HG03097 (cell line): ENCODE data around the gene VPS37B.
"Not testable (repeated sequence)": the region's sequence is repeated elsewhere in the genome, so short reads cannot be mapped to it uniquely, and the experiment has no call there.

Experiments
- ATAC-seq: cut with Tn5 transposase; IDR thresholded peaks from one replicate; pipeline ENCODE4 v1.9.1; 2021; ENCODE audit not compliant: unreplicated experiment, low FRiP score

VPS37B gene

DNA sequence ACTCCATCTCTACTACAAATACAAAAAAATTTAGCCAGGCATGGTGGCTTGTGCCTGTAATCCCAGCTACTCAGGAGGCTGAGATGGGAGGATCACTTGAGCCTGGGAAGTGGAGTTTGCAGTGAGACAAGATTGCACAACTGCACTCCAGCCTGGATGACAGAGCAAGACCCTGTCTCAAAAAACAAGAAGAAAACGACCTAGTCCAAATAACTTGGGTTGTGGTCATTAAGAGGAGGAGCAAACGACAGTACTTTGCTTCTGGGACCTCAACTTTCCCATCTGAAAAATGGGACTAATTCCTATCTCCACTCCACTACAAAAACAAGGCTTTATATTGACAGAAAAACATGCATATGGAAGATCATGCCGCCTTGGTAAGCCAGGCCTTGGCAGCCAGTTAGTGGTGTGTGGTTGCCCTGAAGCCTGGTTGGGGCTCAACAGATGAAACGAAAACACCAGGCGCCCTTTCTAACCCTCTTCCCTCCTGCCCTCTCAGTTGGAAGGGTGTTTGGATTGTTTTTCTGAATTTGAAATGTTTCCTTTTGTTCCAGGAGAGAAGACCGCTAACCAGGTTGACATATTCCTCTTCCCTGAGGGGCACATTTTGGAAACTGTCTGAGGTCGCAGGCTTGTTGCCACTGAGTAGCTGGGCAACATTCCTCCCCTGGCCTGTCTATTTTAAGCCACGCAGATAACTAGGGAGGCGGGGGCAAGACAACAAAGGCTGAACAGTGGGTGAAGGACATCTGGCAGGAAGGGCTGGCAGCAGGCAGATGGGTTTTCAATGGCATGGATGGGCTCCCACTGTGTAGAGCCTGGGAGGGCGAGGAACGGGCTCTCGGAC lies 13.7 kb upstream of the VPS37B start:
- no peak for ATAC-seq

DNA sequence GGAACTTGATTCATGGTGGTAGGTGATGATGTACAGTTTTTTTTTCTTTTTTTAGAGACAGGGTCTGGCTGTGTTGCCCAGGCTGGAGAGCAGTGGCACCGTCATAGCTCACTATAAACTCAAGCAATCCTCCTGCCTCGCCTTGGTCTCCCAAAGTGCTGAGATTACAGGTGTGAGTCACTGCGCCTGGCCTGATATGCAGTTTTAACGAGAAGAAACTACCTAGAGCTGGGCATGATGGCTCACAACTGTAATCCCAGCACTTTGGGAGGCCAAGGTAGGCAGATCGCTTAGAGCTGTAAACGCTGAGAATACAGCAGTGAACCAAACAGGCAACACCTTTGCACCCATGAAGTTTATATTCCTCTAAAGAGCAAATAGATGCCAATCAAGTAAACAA lies 13.0 kb upstream of the VPS37B start:
- no peak for ATAC-seq

DNA sequence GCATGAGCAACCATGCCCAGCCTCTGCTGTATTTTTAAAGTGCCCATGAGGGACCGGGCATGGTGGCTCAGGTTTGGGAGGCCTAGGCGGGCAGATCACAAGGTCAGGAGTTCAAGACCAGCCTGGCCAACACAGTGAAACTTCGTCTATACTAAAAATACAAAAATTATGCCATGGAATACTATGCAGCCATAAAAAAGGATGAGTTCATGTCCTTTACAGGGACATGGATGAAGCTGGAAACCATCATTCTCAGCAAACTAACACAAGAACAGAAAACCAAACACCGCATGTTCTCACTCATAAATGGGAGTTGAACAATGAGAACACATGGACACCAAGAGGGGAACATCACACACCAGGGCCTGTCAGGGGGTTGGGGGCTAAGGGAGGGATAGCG lies 9.3 kb upstream of the VPS37B start:
- not testable (repeated sequence) for ATAC-seq

DNA sequence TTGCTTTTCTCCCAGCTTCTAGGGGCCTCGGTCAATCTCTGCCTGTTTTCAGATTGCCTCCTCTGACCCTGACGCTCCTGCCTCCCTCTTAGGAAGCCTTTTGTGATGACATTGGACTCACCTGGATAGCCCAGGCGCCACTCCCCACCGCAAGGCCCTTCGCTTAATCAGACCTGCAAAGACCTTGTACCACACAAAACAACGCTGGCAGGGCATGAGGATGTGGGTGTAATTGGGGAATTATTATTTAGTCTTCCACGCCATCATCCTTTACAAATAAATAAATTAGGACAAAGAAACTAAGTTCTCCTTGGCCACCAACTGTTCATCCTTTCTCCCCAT lies 7.7 kb upstream of the VPS37B start:
- no peak for ATAC-seq

DNA sequence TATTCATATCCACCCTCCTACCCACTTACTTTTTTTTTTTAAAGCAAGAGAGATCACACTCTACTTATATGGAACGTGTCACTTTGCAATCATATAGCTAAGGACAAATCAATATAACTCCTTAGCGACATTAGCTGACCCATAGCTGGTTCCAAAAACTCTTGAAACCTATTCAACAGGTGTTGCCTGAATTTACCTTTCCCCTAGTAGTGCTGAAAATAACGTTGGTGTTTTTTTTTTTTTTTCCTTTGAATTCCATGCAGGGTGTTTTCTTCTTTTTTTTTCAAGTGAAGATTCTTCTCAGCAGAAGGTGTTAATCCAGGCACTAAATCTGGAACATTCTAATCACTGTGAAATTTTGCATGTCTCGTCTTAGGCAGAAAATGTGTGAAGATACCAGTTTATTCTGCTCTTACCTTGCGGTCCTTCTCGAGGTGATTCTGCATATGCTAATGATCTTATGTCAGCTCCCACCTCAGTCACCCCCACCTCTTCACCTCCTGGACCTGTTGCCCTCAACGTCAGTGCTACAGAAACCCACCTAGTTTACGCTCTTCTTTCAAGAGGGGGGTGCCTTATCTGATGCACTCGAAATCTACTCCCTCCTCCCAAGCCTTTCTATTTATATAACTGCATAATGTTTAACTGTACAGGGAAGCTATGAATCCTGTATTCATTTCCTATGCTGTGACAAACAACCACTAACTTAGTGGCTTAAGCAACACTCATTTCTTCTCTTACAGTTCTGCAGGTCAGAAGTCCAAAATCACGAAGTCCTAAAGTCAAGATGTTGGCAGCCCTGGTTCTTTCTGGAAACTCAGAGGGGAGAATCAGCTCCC lies 7.1 kb upstream of the VPS37B start:
- ATAC-seq: no peak

DNA sequence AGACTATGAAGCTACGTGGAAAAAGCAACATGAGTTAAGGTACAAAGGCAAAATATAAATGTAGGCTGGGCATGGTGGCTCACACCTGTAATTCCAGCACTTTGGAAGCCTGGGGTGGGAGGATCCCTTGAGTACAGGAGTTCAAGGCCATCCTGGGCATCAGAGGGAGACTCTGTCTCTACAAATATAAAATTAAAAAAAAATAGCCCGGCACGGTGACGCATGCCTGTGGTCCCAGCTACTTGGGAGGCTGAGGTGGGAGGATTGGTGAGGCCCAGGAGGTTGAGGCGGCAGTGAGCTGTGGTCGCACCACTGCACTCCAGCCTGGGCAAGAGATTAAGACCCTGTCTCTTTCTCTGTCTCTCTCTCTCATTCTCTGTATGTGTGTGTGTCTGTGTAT lies 4.0 kb upstream of the VPS37B start:
- ATAC-seq: no peak

DNA sequence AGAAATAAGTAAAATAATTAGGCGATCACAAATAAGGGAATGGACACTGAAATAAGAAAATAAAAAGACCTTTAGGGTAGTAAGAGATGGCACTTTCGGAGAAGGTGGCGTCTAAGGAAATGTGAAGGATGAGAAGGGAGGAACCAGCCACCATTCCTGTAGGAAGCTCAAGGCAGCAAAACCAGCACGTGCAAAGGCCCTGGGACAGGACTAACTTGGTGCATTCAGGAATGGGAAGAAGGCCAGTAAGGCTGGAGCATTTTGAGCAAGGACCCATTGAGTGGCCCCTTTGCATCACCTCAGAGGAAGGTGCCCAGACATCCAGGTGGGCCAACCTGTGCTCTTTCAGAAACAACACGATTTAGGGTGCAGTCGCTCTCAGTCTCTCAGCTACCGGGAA lies 738 bp upstream of the VPS37B start:
- ATAC-seq: no peak

DNA sequence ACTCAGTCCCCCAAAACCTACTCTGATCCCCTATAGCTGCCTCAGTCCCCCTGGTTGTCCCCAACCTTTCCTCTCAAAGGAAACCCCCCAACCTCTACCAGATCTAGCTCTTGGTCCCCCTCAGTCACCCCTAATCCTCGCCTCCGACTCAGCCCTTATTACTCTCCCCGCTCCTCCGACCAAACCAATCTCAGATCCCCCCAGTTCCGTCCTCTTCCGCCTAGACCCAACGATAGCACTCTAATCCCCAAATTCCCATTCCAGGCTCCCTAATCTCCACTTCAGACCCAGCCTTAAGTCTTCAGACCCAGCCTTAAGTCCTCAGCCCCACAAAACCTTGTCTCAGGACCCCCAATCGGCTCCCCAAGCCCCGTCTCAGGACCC lies 612 bp downstream of the VPS37B start:
- no peak for ATAC-seq

DNA sequence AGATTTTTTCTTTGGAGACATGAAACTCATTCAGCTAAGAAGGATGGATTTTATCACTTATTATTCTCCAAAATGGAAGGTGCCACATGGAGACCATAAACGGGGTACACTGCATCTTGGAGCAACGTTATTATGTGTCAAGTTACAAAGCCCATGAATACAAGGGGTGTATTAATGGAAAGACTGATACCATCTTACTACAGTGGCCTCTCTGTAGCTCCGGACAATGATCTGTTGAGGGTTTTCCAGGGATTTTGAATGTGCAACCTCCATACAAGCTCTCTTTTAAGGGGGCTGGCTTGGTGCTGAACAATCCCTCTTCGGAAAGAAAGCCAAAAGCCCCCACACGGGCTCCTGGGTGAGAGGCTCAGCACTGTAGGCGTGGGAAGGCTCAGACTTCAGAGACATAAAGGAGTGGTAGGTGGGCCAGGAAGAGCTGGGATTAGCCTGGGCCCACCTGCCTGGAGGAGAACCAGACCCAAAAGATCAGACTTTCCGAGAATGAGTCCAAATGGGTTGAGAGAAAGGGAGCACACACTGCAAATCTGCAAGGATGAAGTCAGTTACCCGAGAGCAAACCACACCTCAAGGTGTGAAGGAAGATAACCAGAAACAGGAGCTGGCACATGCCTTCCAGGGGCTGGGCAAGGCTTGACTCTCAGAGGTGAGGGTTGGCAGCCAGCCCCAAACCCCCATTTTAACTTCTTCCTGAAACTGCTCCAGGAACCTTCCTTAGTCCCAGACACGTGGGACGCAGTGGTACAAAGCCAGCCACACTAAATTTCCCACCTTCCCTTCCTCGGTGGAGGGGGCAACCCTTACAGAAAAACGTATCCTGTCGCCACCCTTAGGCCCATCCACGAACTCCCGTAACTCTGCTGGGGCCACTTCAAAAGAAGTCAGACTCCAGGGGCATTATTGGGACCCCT lies 1.5 kb downstream of the VPS37B start:
- ATAC-seq: no peak

DNA sequence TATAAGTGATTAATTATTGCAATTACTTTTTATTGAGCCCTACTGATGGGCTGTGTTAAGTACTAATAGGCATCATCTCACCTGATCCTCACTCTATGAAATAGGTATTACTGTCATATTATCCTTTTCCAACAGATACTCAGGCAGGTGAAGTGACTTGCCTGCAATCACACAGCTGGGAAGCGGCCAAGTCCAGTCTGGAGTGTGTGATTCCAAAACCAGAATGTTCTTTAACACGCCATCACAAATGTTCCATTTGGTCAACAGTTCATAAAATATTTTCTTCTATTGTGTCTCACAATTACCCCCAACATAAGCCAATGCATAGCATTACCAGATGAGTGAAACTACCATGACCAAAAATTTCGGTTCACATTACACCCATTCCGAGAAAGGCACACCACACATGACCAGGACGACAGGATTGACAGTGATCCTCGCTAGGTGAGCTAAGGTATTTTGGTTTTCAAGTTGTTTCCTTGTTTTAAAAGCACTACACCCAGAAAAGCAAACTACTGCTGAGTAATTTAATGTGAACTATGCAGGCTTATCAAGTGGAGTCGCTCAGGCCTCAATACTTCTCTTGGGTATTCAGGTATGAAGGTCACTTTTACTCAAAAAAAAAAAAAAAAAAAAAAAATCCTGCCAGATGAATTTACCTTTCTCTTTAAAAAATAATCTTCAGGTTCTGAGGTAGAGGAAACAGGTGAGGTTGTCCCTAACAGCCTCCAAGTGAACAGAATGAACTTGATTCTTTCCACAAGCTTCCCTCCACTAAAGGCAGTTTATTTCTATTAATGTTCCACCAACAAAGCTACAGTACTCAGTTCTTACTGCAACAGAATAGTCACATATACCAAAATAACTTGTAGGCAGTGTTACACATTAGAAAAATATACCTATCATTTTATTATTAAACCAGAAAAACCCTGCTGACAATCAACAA lies 2.4 kb downstream of the VPS37B start:
- no peak for ATAC-seq

DNA sequence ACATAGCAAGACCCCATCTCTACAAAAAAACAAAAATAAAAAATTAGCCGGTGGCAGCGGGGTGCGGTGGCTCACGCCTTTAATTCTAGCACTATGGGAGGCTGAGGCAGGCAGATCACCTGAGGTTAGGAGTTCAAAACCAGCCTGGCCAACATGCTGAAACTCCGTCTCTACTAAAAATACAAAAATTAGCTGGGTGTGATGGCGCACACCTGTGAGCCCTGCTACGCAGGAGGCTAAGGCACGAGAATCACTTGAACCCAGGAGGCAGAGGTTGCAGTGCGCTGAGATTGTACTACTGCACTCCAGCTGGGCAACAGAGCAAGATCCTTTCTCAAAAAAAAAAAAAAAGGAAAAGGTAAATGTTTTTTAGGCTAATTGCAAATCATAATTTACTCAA lies 3.2 kb downstream of the VPS37B start:
- ATAC-seq: not testable (repeated sequence)

DNA sequence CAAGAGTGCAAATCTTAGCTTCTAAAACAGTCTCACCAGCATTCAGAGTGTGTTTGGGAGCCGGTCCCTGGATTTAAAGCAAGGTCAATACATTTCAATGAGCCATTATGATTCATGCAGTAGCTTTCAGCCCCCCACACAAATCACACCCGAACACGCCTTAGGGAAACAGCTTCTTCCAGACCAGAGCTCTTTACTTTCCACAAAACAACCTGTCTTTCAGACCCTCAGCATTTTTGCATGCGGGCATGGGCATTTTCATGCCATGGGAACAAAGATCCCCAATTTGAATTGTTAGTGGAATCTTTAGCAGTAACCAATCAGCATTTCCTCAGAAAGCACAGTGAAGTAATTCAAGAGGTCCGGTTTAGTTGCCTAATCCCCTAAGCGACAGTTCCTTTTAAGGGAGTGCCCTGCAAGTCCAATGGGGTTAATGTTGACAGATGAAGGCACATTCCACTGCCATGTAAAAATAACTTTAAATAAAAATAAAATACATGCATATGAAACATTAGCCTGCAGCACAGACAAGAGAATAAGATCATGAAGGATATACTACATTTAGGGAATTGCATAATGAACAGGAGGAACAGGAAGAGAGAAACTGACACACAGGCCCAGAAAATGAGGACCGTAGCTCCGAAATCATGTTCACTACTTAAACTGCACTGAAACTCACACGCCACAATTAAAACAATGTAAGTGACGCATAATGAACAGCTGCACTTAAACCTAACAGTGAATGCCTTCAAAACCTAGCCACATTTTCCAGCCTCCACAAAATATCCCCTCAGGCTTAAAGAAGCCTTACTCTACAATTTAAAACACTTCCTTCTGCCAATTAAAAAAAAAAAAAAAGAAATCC lies 4.0 kb downstream of the VPS37B start:
- no peak for ATAC-seq

DNA sequence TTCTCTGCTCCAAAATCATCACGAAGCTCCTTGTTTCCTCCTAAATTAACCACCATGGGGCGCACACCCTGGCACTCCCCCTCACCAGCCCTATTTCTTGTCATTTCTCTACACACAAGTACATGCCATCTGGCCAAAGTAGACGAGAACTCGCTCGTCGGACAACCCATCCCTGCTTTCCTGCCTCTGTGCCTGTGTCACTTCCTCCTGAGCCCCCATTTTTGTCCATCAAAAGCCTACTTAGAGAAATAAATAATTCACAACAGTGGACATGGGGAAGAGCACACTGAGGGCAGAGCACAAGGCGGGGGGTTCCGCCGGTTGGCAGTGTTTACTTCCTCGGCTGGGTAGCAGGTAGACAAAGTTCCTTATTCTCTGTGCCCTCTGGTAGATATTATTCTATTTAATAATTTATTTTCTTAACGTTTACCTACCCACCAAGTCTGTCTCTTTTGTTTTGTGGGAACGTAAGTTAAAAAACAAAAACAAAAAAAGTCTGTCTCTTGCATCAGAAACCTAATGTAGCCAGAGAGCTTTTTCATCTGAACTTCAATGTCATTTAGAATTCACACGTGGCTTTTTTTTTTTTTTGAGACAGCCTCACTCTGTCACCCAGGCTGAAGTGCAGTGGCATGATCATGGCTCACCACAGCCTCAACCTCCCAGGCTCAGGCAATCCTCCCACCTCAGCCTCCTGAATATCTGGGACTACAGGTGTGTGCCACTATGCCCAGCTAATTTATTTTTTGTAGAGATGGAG lies 6.0 kb downstream of the VPS37B start:
- ATAC-seq: no peak

DNA sequence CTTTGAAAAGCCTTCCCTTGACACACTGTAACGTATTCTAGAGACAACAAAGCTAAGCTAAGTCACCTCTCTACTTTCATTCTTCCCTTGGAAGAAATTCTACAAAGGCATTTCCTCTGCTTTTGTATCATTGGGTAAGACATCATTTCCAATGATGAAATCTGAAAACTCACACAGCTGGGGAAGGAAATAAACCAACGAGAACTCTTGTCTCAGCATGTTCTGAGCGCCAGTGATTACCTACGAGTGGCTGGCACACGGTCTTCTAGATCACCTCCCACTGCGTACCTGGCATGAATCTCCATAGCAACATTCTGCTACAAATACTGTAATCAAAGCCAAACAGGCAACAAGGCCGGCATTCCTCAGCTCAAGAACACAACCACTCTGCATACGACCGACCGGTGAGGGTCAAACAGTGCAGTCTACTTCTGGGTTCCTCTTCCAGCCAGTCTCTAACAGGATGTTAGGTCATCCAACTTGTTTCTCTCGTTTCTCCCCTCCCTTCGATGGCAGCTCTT lies 7.6 kb downstream of the VPS37B start:
- ATAC-seq: no peak

DNA sequence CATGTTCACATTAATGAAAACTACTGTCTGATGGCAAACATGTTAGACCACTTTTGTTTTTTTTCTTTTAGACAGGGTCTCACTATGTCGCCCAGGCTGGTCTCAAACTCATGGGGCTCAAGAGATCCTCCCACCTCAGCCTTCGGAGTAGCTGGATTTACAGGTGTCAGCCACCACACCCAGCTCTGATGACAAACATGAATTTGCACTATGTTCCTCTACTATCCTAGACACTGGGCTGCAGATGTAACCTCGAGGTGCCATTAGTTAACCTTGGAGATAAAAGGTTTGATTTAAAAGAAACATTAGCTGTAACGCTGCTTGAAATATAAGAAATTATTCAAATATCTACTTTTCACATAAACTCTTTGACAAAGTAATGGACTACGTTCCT lies 8.1 kb downstream of the VPS37B start:
- ATAC-seq: peak; percentile 20

DNA sequence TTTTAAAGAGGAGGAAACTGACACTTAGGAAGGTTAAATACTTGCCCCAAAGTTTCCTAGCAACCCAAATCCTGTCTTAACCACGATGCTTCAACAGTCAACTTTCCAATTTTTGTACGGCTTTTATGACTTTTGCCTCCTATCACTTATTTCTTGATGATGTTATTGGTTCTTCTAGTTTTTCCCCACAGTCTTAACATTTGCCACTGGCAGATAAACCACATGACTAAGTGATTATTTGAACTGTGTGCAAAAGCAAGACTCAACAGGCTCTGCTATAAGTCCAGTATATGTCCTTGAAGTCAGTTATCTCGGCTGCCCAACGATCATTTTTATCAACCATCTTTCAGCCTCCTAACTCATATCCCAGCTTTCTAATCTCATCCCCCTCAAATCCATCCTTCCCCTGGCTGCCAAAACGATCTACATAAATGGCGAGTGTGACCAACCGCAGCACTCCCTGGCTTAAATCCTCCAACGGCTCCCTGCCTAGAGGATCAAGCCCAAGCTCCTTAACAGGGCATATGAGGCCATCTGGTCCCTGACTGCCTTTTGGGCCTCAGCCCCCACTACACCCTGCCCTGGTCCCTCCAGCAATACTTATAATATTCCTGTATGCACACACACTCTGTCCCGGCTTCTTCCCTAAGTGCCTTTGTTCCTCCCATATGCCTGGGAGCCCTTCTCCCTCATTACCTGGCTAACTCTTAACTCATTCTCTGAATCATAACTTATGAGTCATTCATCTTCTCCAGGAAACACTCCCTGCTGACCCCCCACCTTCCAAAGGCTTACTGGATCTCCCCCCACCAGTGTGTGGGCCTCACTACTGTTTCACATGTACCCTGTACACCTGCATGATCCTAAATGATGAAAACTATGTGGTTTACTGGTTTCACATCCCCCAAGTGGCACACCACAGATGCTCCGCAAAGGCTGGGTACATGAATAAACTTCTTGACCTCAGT lies 8.8 kb downstream of the VPS37B start:
- ATAC-seq: peak; percentile 58

DNA sequence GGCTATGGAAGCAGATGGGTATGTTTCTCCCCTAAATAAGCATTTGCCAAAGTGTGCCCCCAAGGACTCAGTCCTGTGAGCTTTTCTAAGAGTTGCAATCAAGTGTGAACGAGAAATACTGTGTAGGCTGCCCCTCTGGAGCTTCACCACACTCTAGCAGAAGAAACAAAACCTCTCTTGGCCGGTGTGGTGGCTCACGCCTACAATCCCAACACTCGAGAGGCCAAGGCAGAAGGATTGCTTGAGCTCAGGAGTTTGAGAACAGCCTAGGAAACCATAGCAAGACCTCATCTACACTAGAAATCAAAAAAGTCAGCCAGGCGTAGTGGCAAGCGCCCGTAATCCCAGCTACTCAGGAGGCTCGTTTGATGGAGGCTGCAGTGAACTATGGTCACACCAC lies 9.8 kb downstream of the VPS37B start:
- ATAC-seq: no peak
